SU-DHL-6 (cell line): ENCODE data around the gene TEDC1.

Source experiments
- CTCF ChIP-seq: fragments of 200-600 bp; sonication (generic); IDR thresholded peaks from one replicate; pipeline ENCODE4 v1.5.1; 2017; ENCODE audit warnings: antibody characterized with exemption, mild to moderate bottlenecking, low read length, moderate library complexity; ENCODE audit not compliant: insufficient read depth, poor library complexity, severe bottlenecking
- EZH2phosphoT487 ChIP-seq: fragments of 200-600 bp; sonication (generic), shearing (Covaris generic); conservative IDR thresholded peaks from 2 replicates; pipeline ENCODE4 v1.6.1; 2018; ENCODE audit warnings: mild to moderate bottlenecking, antibody characterized with exemption, low read length, moderate library complexity, mixed read lengths

GRCh38 chr14:105525861-105526775 is 35.1 kb downstream of the TEDC1 start, which contains the start of gene TMEM121:
- TF ChIP-seq CTCF = no peak
- 0 out of 2 replicates have a peak, but pooled peaks have one; percentile 45 for TF ChIP-seq EZH2phosphoT487
